H1 (cell line): ENCODE data around the gene ZNF385B. TPM values are rescaled to one million over a fixed set of nuclear protein-coding genes. Genes with fewer than 3 reads are reported as not detected.

Experiments used
- CTCF ChIA-PET: fragments of 300-600 bp; sonication (Branson Sonifier 250); formaldehyde crosslinking; loops from one replicate; lab custom pipeline; 2021; ENCODE audit not compliant: partially characterized antibody; lab: Charles Lee
- POLR2A ChIA-PET: fragments of 300-600 bp; sonication (Branson Sonifier 250); formaldehyde crosslinking; loops from one replicate; lab custom pipeline; 2021; ENCODE audit warnings: inconsistent platforms; ENCODE audit not compliant: partially characterized antibody; lab: Charles Lee
- DNase-seq, 2 experiments: peaks; one replicate each; pipeline versions ENCODE4 v3.0.0 to v3.0.0-alpha.2; 2010 to 2022; ENCODE audit warnings: low spot score in 2 of 2, low read depth in 1 of 2, mixed read lengths in 1 of 2
- FAIRE-seq: peaks from 2 replicates; lab custom pipeline; 2011; peaks lifted over from hg19 to GRCh38; lab: Jason Lieb, UNC
- H2AFZ ChIP-seq: 2 replicates; pipeline ENCODE4 v1.8.1; 2012; ENCODE audit warnings: low read length, inconsistent platforms
- H2AK5ac ChIP-seq: 2 replicates; pipeline ENCODE4 v1.6.1; 2013; ENCODE audit warnings: low read depth, low read length
- H2BK120ac ChIP-seq: replicated peaks from 2 replicates; pipeline ENCODE3; 2013; ENCODE audit warnings: low read depth, low read length, inconsistent platforms
- H2BK12ac ChIP-seq: 2 replicates; pipeline ENCODE4 v1.6.1; 2013; ENCODE audit warnings: low read depth, low read length
- H2BK15ac ChIP-seq: 2 replicates; pipeline ENCODE4 v1.6.1; 2013; ENCODE audit warnings: low read length
- H2BK20ac ChIP-seq: 2 replicates; pipeline ENCODE4 v1.6.1; 2013; ENCODE audit warnings: low read length
- H2BK5ac ChIP-seq: 2 replicates; pipeline ENCODE4 v1.6.1; 2013; ENCODE audit warnings: low read depth, low read length
- H3K14ac ChIP-seq: 2 replicates; pipeline ENCODE4 v1.6.1; 2013; ENCODE audit warnings: inconsistent platforms; ENCODE audit not compliant: insufficient read length
- H3K18ac ChIP-seq: 2 replicates; pipeline ENCODE4 v1.6.1; 2013; ENCODE audit warnings: low read length; ENCODE audit errors: extremely low read depth
- H3K23ac ChIP-seq: 2 replicates; pipeline ENCODE4 v1.6.1; 2013; ENCODE audit warnings: inconsistent platforms; ENCODE audit not compliant: insufficient read length
- H3K23me2 ChIP-seq: 2 replicates; pipeline ENCODE4 v1.6.1; 2013; ENCODE audit warnings: low read depth, low read length
- H3K27ac ChIP-seq: 2 replicates; pipeline ENCODE4 v1.6.1; 2011; ENCODE audit warnings: low read depth, low read length, inconsistent platforms
- H3K27me3 ChIP-seq, 4 experiments: replicated peaks in 1 of 4; 1 replicate in 1 of 4; 2 replicates in 3 of 4; pipeline versions ENCODE4 v1.6.1 to v1.8.1; 2011 to 2013; ENCODE audit warnings: low read length in 3 of 4, mild to moderate bottlenecking in 3 of 4, inconsistent platforms in 2 of 4, mixed read lengths in 2 of 4, moderate library complexity in 1 of 4; ENCODE audit not compliant: control insufficient read depth in 3 of 4, insufficient read depth in 3 of 4; ENCODE audit errors: extremely low read depth in 1 of 4
- H3K36me3 ChIP-seq, 4 experiments: 2 replicates each; pipeline versions ENCODE4 v1.6.1 to v1.8.1; 2011 to 2013; ENCODE audit warnings: mild to moderate bottlenecking in 4 of 4, low read length in 3 of 4, moderate library complexity in 2 of 4, control low read depth in 1 of 4, inconsistent platforms in 1 of 4; ENCODE audit not compliant: insufficient read depth in 4 of 4, control insufficient read depth in 2 of 4
- H3K4ac ChIP-seq: replicated peaks from 2 replicates; pipeline ENCODE3; 2013; ENCODE audit warnings: low read length, low read depth, mixed read lengths, inconsistent platforms; ENCODE audit not compliant: insufficient read length
- H3K4me1 ChIP-seq, 4 experiments: replicated peaks in 1 of 4; 1 replicate in 1 of 4; 2 replicates in 3 of 4; pipeline versions ENCODE4 v1.6.1 to v1.8.1; 2011 to 2013; ENCODE audit warnings: low read length in 3 of 4, inconsistent platforms in 2 of 4, mixed read lengths in 1 of 4; ENCODE audit not compliant: insufficient read depth in 4 of 4, control insufficient read depth in 3 of 4
- H3K4me2 ChIP-seq, 2 experiments: 2 replicates each; pipeline versions ENCODE4 v1.6.1 to v1.8.1; 2011 to 2013; ENCODE audit warnings: low read depth in 2 of 2, low read length in 2 of 2, control low read depth in 1 of 2, inconsistent platforms in 1 of 2, mild to moderate bottlenecking in 1 of 2; ENCODE audit not compliant: insufficient read depth in 1 of 2
- H3K4me3 ChIP-seq, 4 experiments: fragments of 200-600, 300-600 bp in 1 of 4; sonication (generic), shearing (Covaris generic), sonication (Bioruptor Twin) in 1 of 4; 2 replicates each; pipeline versions ENCODE4 v1.5.1 to v1.8.1; 2011 to 2016; ENCODE audit warnings: low read length in 4 of 4, low read depth in 3 of 4, control low read depth in 2 of 4, inconsistent platforms in 2 of 4, mild to moderate bottlenecking in 2 of 4, mixed read lengths in 1 of 4, moderate library complexity in 1 of 4; ENCODE audit not compliant: insufficient read depth in 2 of 4; ENCODE audit errors: extremely low read depth in 1 of 4
- H3K56ac ChIP-seq: replicated peaks from 2 replicates; pipeline ENCODE3; 2013; ENCODE audit warnings: low read depth, mild to moderate bottlenecking, mixed read lengths, low read length, inconsistent platforms; ENCODE audit not compliant: insufficient read length
- H3K79me1 ChIP-seq: 2 replicates; pipeline ENCODE4 v1.6.1; 2013; ENCODE audit warnings: low read depth, low read length, control low read depth
- H3K79me2 ChIP-seq, 2 experiments: 2 replicates each; pipeline versions ENCODE4 v1.6.1 to v1.8.1; 2012 to 2013; ENCODE audit warnings: low read length in 2 of 2, mild to moderate bottlenecking in 2 of 2, inconsistent platforms in 1 of 2; ENCODE audit not compliant: insufficient read depth in 2 of 2, control insufficient read depth in 1 of 2
- H3K9ac ChIP-seq, 4 experiments: replicated peaks in 1 of 4; 1 replicate in 1 of 4; 2 replicates in 3 of 4; pipeline versions ENCODE4 v1.6.1 to v1.8.1; 2011 to 2013; ENCODE audit warnings: low read depth in 3 of 4, low read length in 3 of 4, control low read depth in 2 of 4, mild to moderate bottlenecking in 2 of 4, moderate library complexity in 2 of 4, inconsistent platforms in 1 of 4; ENCODE audit errors: extremely low read depth in 1 of 4
- H3K9me3 ChIP-seq, 2 experiments: 2 replicates each; pipeline versions ENCODE4 v1.6.1 to v1.8.1; 2012 to 2013; ENCODE audit warnings: mild to moderate bottlenecking in 2 of 2, moderate library complexity in 2 of 2, control low read depth in 1 of 2, inconsistent platforms in 1 of 2, low read depth in 1 of 2, low read length in 1 of 2, mixed read lengths in 1 of 2; ENCODE audit not compliant: insufficient read depth in 2 of 2
- H4K20me1 ChIP-seq, 2 experiments: replicated peaks in 1 of 2; 2 replicates each; pipeline versions ENCODE3 to v1.8.1; 2011 to 2013; ENCODE audit warnings: inconsistent platforms in 2 of 2, low read length in 2 of 2, mild to moderate bottlenecking in 1 of 2; ENCODE audit not compliant: insufficient read depth in 2 of 2, control insufficient read depth in 1 of 2
- H4K5ac ChIP-seq: 2 replicates; pipeline ENCODE4 v1.6.1; 2013; ENCODE audit warnings: low read length, low read depth, mixed read lengths, inconsistent platforms; ENCODE audit not compliant: insufficient read length
- H4K8ac ChIP-seq: 2 replicates; pipeline ENCODE4 v1.8.0; 2013; ENCODE audit warnings: mild to moderate bottlenecking, moderate library complexity, low read length, inconsistent platforms; ENCODE audit not compliant: insufficient read depth; ENCODE audit errors: extremely low read depth
- H4K91ac ChIP-seq: replicated peaks from 2 replicates; pipeline ENCODE3; 2013; ENCODE audit warnings: low read length, mixed read lengths, inconsistent platforms; ENCODE audit not compliant: insufficient read length
- GABPA ChIP-seq: IDR thresholded peaks from 2 replicates; pipeline ENCODE4 v1.6.1; 2011; ENCODE audit warnings: mild to moderate bottlenecking, low read length, moderate library complexity, borderline replicate concordance; ENCODE audit not compliant: insufficient read depth
- TAF1 ChIP-seq: IDR thresholded peaks from 2 replicates; pipeline ENCODE4 v1.6.1; 2011; ENCODE audit warnings: mild to moderate bottlenecking, low read depth, low read length
- WGBS, 2 experiments: shearing (Covaris generic) in 1 of 2; methylation state at CpG; one replicate each; pipeline versions ENCODE4 v1.1.6 to v1.1.7; 2013 to 2015; ENCODE audit warnings: low lambda C conversion rate in 2 of 2, mixed read lengths in 2 of 2, inconsistent platforms in 1 of 2, low coverage in 1 of 2, missing lambda C conversion rate in 1 of 2; ENCODE audit not compliant: insufficient replicate concordance in 2 of 2, insufficient coverage in 1 of 2, insufficient read length in 1 of 2; ENCODE audit errors: extremely low coverage in 1 of 2, missing lambda C conversion rate in 1 of 2; 5-methylcytosine and 5-hydroxymethylcytosine counted together
- polyA plus RNA-seq, 7 experiments: library from polyadenylated mRNA; depleted of rRNA in 3 of 7; stranded (reverse) in 5 of 7; unstranded in 2 of 7; fragments of >200 nt in 5 of 7; fragments of 200-250 nt in 2 of 7; gene quantifications; 1 replicate in 5 of 7; 2 replicates in 1 of 7; 4 replicates in 1 of 7; pipeline versions ENCODE4 v1.2.1 to v1.2.3, GENCODE V29; 2011 to 2013; ENCODE audit warnings: missing spikeins in 2 of 7, mixed read lengths in 2 of 7
- total RNA-seq: library from RNA; stranded (reverse); fragmentation: NEBNext Ultra II Directional; extraction: Animal tissue kit (Norgen Biotek cat#: 25700); gene quantifications from 2 replicates; pipeline ENCODE4 v1.2.1, GENCODE V29; 2021

ZNF385B gene
- total and polyA plus RNA-seq, 2 of the 8 experiments (the other 6 are each of a cell fraction or from before 2014, with no cell fraction given): 1.1 to 3.7 TPM

GRCh38 chr2:179891237-179891636, 29.8 kb upstream of the ZNF385B start:
- no peak for FAIRE-seq
- H2BK15ac ChIP-seq: no peak overlapping the region

More at GRCh38 chr2:179891237-179891636, 29.8 kb upstream of the ZNF385B start:
- H3K14ac ChIP-seq: no peak overlapping the region
- no peak overlapping the region for H2BK120ac ChIP-seq
- TF ChIP-seq GABPA: no peak
- TF ChIP-seq TAF1: no peak
- H2AFZ ChIP-seq: no peak overlapping the region
- no peaks in the 10 kb centered on the region for H3K79me1 ChIP-seq
- no peak overlapping the region for H4K5ac ChIP-seq
- no peaks in the 10 kb centered on the region for H3K36me3 ChIP-seq
- WGBS, 2 experiments: 83% methylated on average over 2 of the region's 2 CpGs; no CpG with 5 or more reads in 1 of the 2 experiments
- POLR2A ChIA-PET: no interaction called here
- H3K23me2 ChIP-seq: no peaks in the 10 kb centered on the region; the same call in 1 of the 2 replicates
- H3K27me3 ChIP-seq: no peaks in the 10 kb centered on the region
- H3K56ac ChIP-seq: no peak overlapping the region
- CTCF ChIA-PET: interaction anchor here (2.4 kb wide), 1 partner anchor 8 kb away, joined by 21 read pairs; no protein-coding TSS in a partner anchor
- H2BK5ac ChIP-seq: no peak overlapping the region
- no peak for DNase-seq
- H3K4me2 ChIP-seq: no peak overlapping the region
- H3K9me3 ChIP-seq: peaks cover 0 to 4% of the 10 kb centered on the region in 2 experiments; a peak in 1 of 4 replicates
- no peak overlapping the region for H3K27ac ChIP-seq
- H3K4ac ChIP-seq: no peak overlapping the region
- H3K4me1 ChIP-seq: no peaks in the 10 kb centered on the region
- no peak overlapping the region for H4K8ac ChIP-seq
- no peak overlapping the region for H2BK12ac ChIP-seq
- H4K20me1 ChIP-seq: no peaks in the 10 kb centered on the region
- H3K79me2 ChIP-seq: no peaks in the 10 kb centered on the region
- H3K9ac ChIP-seq: no peak overlapping the region
- no peak overlapping the region for H4K91ac ChIP-seq
- no peak overlapping the region for H2BK20ac ChIP-seq
- H3K4me3 ChIP-seq: no peak overlapping the region
- H2AK5ac ChIP-seq: no peak overlapping the region
- H3K18ac ChIP-seq: no peak overlapping the region
- H3K23ac ChIP-seq: no peak overlapping the region
